RWPE1 (cell line): Measurements from ENCODE around the gene FGF4.

Experiments
- CTCF ChIA-PET: fragments of 350-600 bp; sonication (Branson Sonifier 250); formaldehyde crosslinking; extraction: SDS; loops from one replicate; lab custom pipeline; 2021; lab: Yijun Ruan, JAX
- POLR2A ChIA-PET: fragments of 400-600 bp; formaldehyde crosslinking; extraction: SDS; loops from one replicate; lab custom pipeline; 2020; ENCODE audit warnings: antibody characterized with exemption; ENCODE audit not compliant: low non-redundant PET; lab: Yijun Ruan, JAX
- DNase-seq: peaks from one replicate; pipeline ENCODE4 v3.0.0; 2012; ENCODE audit warnings: low spot score
- H3K27ac ChIP-seq: fragments of 450-650 bp; 2 replicates; pipeline ENCODE4 v1.5.1; 2017
- CTCF ChIP-seq: fragments of 450-650 bp; conservative IDR thresholded peaks from 2 replicates; pipeline ENCODE4 v1.5.1; 2017; ENCODE audit warnings: low read depth, mild to moderate bottlenecking

Gene FGF4

GRCh38 chr11:69721745-69722144 lies 53.4 kb downstream of the FGF4 start:
- ChIA-PET POLR2A (no interaction called here), CTCF (interaction anchor here (0.6 to 0.7 kb wide), 2 partner anchors 22 to 166 kb away, joined by 3 read pairs; no protein-coding TSS in a partner anchor)
- DNase-seq = peak; percentile 21
- no peak for TF ChIP-seq CTCF
- no peak overlapping the region for H3K27ac ChIP-seq

- no peak for DNase-seq
- H3K27ac ChIP-seq = no peak overlapping the region
- TF ChIP-seq CTCF = no peak
- ChIA-PET POLR2A (no interaction called here), CTCF (interaction anchor here (0.6 to 0.7 kb wide), 2 partner anchors 22 to 167 kb away, joined by 3 read pairs; no protein-coding TSS in a partner anchor)
Observed at GRCh38 chr11:69721106-69721505, 54.0 kb downstream of the FGF4 start.
